Midbrain (tissue), 1 donor: Measurements from ENCODE around the gene SBK3.
"Not testable (repeated sequence)": the region's sequence is repeated elsewhere in the genome, so short reads cannot be mapped to it uniquely, and the experiment has no call there.

Experiments used
- DNase-seq: peaks from one replicate; lab custom pipeline; 2025; lab: John Stamatoyannopoulos, UW

SBK3 gene

GRCh38 chr19:55540619-55541018 lies 4.7 kb downstream of the SBK3 start:
- DNase-seq, result no peak

GRCh38 chr19:55539090-55539984 lies 6.0 kb downstream of the SBK3 start:
- no peak for DNase-seq

- no peak for DNase-seq
Observed at GRCh38 chr19:55538132-55538531, 7.2 kb downstream of the SBK3 start.

GRCh38 chr19:55537741-55538111 lies 7.6 kb downstream of the SBK3 start:
- no peak for DNase-seq

GRCh38 chr19:55536951-55537740 lies 8.2 kb downstream of the SBK3 start, which contains the start of gene SBK2:
SBK2 (minus strand) TSS chr19:55537133; CDS start chr19:55536294, 839 bp downstream.
- DNase-seq, result no peak

- no peak for DNase-seq
Observed at GRCh38 chr19:55536366-55536765, 9.0 kb downstream of the SBK3 start.

GRCh38 chr19:55535965-55536350 lies 9.4 kb downstream of the SBK3 start:
- no peak for DNase-seq

GRCh38 chr19:55535173-55535964 lies 10.0 kb downstream of the SBK3 start:
- no peak for DNase-seq

GRCh38 chr19:55534280-55534679 lies 11.1 kb downstream of the SBK3 start:
- DNase-seq, result not testable (repeated sequence)

GRCh38 chr19:55530996-55531395 lies 14.3 kb downstream of the SBK3 start:
- DNase-seq, result no peak

- DNase-seq, result no peak
Observed at GRCh38 chr19:55529636-55530234, 15.6 kb downstream of the SBK3 start.

GRCh38 chr19:55528030-55528803 lies 17.1 kb downstream of the SBK3 start:
- DNase-seq, result no peak

- DNase-seq, result no peak
Observed at GRCh38 chr19:55527197-55528029, 17.9 kb downstream of the SBK3 start.

GRCh38 chr19:55526216-55527196 lies 18.8 kb downstream of the SBK3 start:
- no peak for DNase-seq

- no peak for DNase-seq
Observed at GRCh38 chr19:55525289-55526101, 19.8 kb downstream of the SBK3 start.

GRCh38 chr19:55520691-55521292 lies 24.6 kb downstream of the SBK3 start:
- no peak for DNase-seq
